Prostate gland (tissue), 2 donors: Measurements from ENCODE around the gene AFF3.

Source experiments
- POLR2A ChIP-seq: fragments of 450-650 bp; IDR thresholded peaks from one replicate; pipeline ENCODE4 v1.6.1; 2016; ENCODE audit warnings: antibody characterized with exemption, mild to moderate bottlenecking
- POLR2AphosphoS5 ChIP-seq: sonication (generic); formaldehyde crosslinking; IDR thresholded peaks from one replicate; pipeline ENCODE4 v1.6.1; 2017; ENCODE audit warnings: antibody characterized with exemption
- TF ChIP-seq, protein P1 (sequence below), 4 experiments: fragments of 200-600 bp in 2 of 4; fragments of 450-650 bp in 2 of 4; sonication (generic) in 2 of 4; IDR thresholded peaks; 1 replicate in 3 of 4; 2 replicates in 1 of 4; pipeline ENCODE4 v1.5.1; 2016 to 2019; ENCODE audit warnings: antibody characterized with exemption in 4 of 4, mild to moderate bottlenecking in 2 of 4, moderate library complexity in 2 of 4

DNA sequence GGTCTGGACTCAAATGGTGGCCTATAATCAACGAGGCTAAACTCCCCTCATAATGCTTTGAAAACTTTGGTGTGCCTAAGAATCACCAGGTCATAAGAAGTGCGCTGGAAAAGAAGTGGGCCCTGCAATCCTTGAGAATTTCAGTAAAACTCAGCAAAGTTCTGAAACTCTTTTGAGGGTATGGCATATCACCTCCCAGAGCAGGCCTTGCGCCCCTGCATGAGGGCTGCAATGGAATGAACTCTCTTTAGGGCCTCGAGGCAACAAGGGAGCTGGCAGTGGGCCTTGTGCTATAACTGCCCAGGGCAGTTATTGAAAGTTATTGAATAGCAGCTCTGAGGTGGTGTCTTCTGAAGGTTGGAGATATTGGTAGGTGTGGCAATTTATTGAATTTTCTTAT, 34.5 kb upstream of the AFF3 start:
- TF ChIP-seq, protein P1, sequence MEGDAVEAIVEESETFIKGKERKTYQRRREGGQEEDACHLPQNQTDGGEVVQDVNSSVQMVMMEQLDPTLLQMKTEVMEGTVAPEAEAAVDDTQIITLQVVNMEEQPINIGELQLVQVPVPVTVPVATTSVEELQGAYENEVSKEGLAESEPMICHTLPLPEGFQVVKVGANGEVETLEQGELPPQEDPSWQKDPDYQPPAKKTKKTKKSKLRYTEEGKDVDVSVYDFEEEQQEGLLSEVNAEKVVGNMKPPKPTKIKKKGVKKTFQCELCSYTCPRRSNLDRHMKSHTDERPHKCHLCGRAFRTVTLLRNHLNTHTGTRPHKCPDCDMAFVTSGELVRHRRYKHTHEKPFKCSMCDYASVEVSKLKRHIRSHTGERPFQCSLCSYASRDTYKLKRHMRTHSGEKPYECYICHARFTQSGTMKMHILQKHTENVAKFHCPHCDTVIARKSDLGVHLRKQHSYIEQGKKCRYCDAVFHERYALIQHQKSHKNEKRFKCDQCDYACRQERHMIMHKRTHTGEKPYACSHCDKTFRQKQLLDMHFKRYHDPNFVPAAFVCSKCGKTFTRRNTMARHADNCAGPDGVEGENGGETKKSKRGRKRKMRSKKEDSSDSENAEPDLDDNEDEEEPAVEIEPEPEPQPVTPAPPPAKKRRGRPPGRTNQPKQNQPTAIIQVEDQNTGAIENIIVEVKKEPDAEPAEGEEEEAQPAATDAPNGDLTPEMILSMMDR (IDR thresholded peaks at IDR 0.05) = no peak
- TF ChIP-seq POLR2A = no peak
- no peak for TF ChIP-seq POLR2AphosphoS5
